OCI-LY7 (cell line): Measurements from ENCODE around the gene DMGDH. TPM values are rescaled to one million over a fixed set of nuclear protein-coding genes. Genes with fewer than 3 reads are reported as not detected.

ENCODE experiments used
- BruUV-seq: library from RNA; stranded (reverse); fragments of 400-500 nt; replicated peaks from 2 replicates; lab custom pipeline; 2021; lab: Mats Ljungman, UMichigan
- CTCF ChIA-PET: fragments of 300-600 bp; sonication (Branson Sonifier 250); formaldehyde crosslinking; loops from one replicate; lab custom pipeline; 2022; ENCODE audit warnings: antibody characterized with exemption; ENCODE audit not compliant: unreplicated experiment; lab: Charles Lee
- POLR2A ChIA-PET: fragments of 300-600 bp; sonication (Branson Sonifier 250); formaldehyde crosslinking; loops from one replicate; lab custom pipeline; 2022; ENCODE audit warnings: antibody characterized with exemption; lab: Charles Lee
- DNase-seq: peaks from one replicate; pipeline ENCODE4 v3.0.0-alpha.2; 2015; ENCODE audit warnings: low spot score
- H2AFZ ChIP-seq: fragments of 200-600 bp; sonication (generic), shearing (Covaris generic); 2 replicates; pipeline ENCODE4 v1.6.1; 2014; ENCODE audit warnings: mild to moderate bottlenecking, antibody characterized with exemption, low read length, moderate library complexity
- H3K27ac ChIP-seq: fragments of 200-600 bp; sonication (generic); 2 replicates; pipeline ENCODE4 v1.5.1; 2014; ENCODE audit warnings: mixed run types, low read depth, mild to moderate bottlenecking, moderate library complexity, low read length, inconsistent platforms; ENCODE audit not compliant: poor library complexity, severe bottlenecking
- H3K36me3 ChIP-seq: fragments of 200-600 bp; sonication (generic); 2 replicates; pipeline ENCODE4 v1.6.1; 2014; ENCODE audit warnings: mild to moderate bottlenecking, antibody characterized with exemption, low read length, moderate library complexity, mixed read lengths; ENCODE audit not compliant: insufficient read depth
- H3K4me1 ChIP-seq: fragments of 200-600 bp; sonication (generic); 2 replicates; pipeline ENCODE4 v1.5.1; 2014; ENCODE audit warnings: mild to moderate bottlenecking, low read length; ENCODE audit not compliant: insufficient read depth, poor library complexity, severe bottlenecking
- H3K4me2 ChIP-seq: fragments of 200-600 bp; sonication (generic); 2 replicates; pipeline ENCODE4 v1.6.1; 2014; ENCODE audit warnings: mild to moderate bottlenecking, low read length
- H3K4me3 ChIP-seq: fragments of 200-600 bp; sonication (generic); 2 replicates; pipeline ENCODE4 v1.5.1; 2014; ENCODE audit warnings: mild to moderate bottlenecking, low read depth, low read length; ENCODE audit not compliant: poor library complexity, severe bottlenecking
- H3K79me2 ChIP-seq: fragments of 200-600 bp; sonication (generic); 2 replicates; pipeline ENCODE4 v1.6.1; 2016; ENCODE audit warnings: low read depth, mild to moderate bottlenecking, low read length, moderate library complexity, mixed read lengths; ENCODE audit not compliant: insufficient read depth
- H3K9me2 ChIP-seq: fragments of 200-600 bp; sonication (generic); 2 replicates; pipeline ENCODE4 v1.6.1; 2016; ENCODE audit warnings: mild to moderate bottlenecking, low read length, mixed read lengths; ENCODE audit not compliant: insufficient read depth
- H3K9me3 ChIP-seq: fragments of 200-600 bp; sonication (generic); 2 replicates; pipeline ENCODE4 v1.6.1; 2014; ENCODE audit warnings: mild to moderate bottlenecking, mixed run types, low read length, mixed read lengths
- H4K20me1 ChIP-seq: fragments of 200-600 bp; sonication (generic); 2 replicates; pipeline ENCODE4 v1.6.1; 2014; ENCODE audit warnings: mild to moderate bottlenecking, antibody characterized with exemption, low read length, moderate library complexity, mixed read lengths; ENCODE audit not compliant: insufficient read depth
- EZH2phosphoT487 ChIP-seq: fragments of 200-600 bp; sonication (generic); IDR thresholded peaks from 2 replicates; pipeline ENCODE4 v1.6.1; 2018; ENCODE audit warnings: low read depth, borderline replicate concordance, mild to moderate bottlenecking, mixed run types, antibody characterized with exemption, low read length, moderate library complexity, mixed read lengths
- intact Hi-C: fragments of 100-400 bp; cut with micrococcal nuclease; formaldehyde crosslinking; loops from one replicate; pipeline ENCODE4 v1.10.0; 2022; ENCODE audit not compliant: unreplicated experiment
- total RNA-seq, 2 experiments: library from RNA; depleted of rRNA in 1 of 2; stranded (reverse); fragments of >200 nt in 1 of 2; shearing (Covaris generic) in 1 of 2; gene quantifications; 2 replicates each; pipeline ENCODE4 v1.2.3, GENCODE V29; 2014 to 2022
- TF ChIP-seq, protein P1 (sequence below): fragments of 200-600 bp; sonication (generic); conservative IDR thresholded peaks from 2 replicates; pipeline ENCODE4 v1.5.1; 2014; ENCODE audit warnings: mild to moderate bottlenecking, antibody characterized with exemption, low read length, moderate library complexity, mixed read lengths

Gene DMGDH
- total RNA-seq, 2 experiments from 2014 or later = 1.5 TPM; not detected in 1

DNA sequence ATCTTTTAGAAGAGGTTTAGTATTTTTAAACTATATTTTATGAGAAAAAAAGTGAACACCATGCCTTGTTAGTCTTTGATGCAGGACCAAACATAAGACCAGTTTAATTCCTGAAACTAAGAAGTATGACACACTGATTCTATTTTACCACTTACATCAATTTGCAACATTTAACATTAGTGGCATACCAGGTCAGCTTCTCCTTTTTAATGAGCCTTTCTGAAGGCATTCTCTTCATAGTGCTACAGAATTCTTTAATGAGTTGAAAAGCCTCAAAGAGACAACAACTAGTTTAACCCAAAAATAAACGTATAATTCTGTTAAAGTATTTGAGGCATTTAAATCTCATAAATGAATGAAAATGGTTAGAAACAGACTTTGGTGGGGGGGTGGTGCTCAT is 112.6 kb downstream of the DMGDH start:
- no peaks in the 10 kb centered on the region for H3K4me1 ChIP-seq
- no peaks in the 10 kb centered on the region for H3K36me3 ChIP-seq
- H3K9me2 ChIP-seq = no peaks in the 10 kb centered on the region
- intact Hi-C loops = no loop called here
- H3K9me3 ChIP-seq = no peaks in the 10 kb centered on the region
- H3K79me2 ChIP-seq = no peaks in the 10 kb centered on the region
- no peak overlapping the region for H2AFZ ChIP-seq
- DNase-seq = no peak
- H3K4me3 ChIP-seq = no peak overlapping the region
- no peak for TF ChIP-seq EZH2phosphoT487
- TF ChIP-seq, protein P1, sequence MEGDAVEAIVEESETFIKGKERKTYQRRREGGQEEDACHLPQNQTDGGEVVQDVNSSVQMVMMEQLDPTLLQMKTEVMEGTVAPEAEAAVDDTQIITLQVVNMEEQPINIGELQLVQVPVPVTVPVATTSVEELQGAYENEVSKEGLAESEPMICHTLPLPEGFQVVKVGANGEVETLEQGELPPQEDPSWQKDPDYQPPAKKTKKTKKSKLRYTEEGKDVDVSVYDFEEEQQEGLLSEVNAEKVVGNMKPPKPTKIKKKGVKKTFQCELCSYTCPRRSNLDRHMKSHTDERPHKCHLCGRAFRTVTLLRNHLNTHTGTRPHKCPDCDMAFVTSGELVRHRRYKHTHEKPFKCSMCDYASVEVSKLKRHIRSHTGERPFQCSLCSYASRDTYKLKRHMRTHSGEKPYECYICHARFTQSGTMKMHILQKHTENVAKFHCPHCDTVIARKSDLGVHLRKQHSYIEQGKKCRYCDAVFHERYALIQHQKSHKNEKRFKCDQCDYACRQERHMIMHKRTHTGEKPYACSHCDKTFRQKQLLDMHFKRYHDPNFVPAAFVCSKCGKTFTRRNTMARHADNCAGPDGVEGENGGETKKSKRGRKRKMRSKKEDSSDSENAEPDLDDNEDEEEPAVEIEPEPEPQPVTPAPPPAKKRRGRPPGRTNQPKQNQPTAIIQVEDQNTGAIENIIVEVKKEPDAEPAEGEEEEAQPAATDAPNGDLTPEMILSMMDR = no peak
- H4K20me1 ChIP-seq = no peaks in the 10 kb centered on the region
- ChIA-PET POLR2A (no interaction called here), CTCF (interaction anchor here (0.6 kb wide), 1 partner anchor 838 kb away, joined by 3 read pairs; no protein-coding TSS in a partner anchor)
- BruUV-seq = no TSS peak
- H3K27ac ChIP-seq = no peak overlapping the region
- H3K4me2 ChIP-seq = no peak overlapping the region

- BruUV-seq = no TSS peak
- Histone ChIP-seq H3K4me2 (no peak overlapping the region), H3K9me3 (no peaks in the 10 kb centered on the region), H3K9me2 (no peaks in the 10 kb centered on the region), H3K4me1 (no peaks in the 10 kb centered on the region), H3K4me3 (no peak overlapping the region), H3K79me2 (no peaks in the 10 kb centered on the region), H3K27ac (no peak overlapping the region), H3K36me3 (no peaks in the 10 kb centered on the region), H2AFZ (no peak overlapping the region), H4K20me1 (no peaks in the 10 kb centered on the region)
- intact Hi-C loops = no loop called here
- no peak for DNase-seq
- ChIA-PET POLR2A (no interaction called here), CTCF (no interaction called here)
- no peak for TF ChIP-seq EZH2phosphoT487
- TF ChIP-seq, protein P1 = no peak
Measured at GRCh38 chr5:78953092-78953800, 116.2 kb downstream of the DMGDH start.

Other genes with a start within 250 kb of the DMGDH start
- gene ARSB, start 84.4 kb downstream of the DMGDH start, total RNA-seq (2014; rRNA removed; shearing (Covaris generic)) = 5.6 and 9.2 TPM in 2 replicates
- gene ARSB, start 84.4 kb downstream of the DMGDH start, total RNA-seq (2022) = 8.9 and 9.2 TPM in 2 replicates
- gene BHMT2, start 93 bp upstream of the DMGDH start, total RNA-seq (2014; rRNA removed; shearing (Covaris generic)) = not detected in 2 replicates
- not detected in 2 replicates for gene BHMT2, start 93 bp upstream of the DMGDH start, total RNA-seq (2022)
- gene BHMT, start 42.1 kb upstream of the DMGDH start, total RNA-seq (2014; rRNA removed; shearing (Covaris generic)) = not detected in 2 replicates
- gene BHMT, start 42.1 kb upstream of the DMGDH start, total RNA-seq (2022) = not detected in 2 replicates
- gene JMY, start 166.5 kb upstream of the DMGDH start, total RNA-seq (2014; rRNA removed; shearing (Covaris generic)) = 4.3 and 4.5 TPM in 2 replicates
- gene JMY, start 166.5 kb upstream of the DMGDH start, total RNA-seq (2022) = 6.3 and 7.1 TPM in 2 replicates